ENCODE data around the gene FPGT.
"Not testable (repeated sequence)": the region's sequence is repeated elsewhere in the genome, so short reads cannot be mapped to it uniquely, and the experiment has no call there.

DNA sequence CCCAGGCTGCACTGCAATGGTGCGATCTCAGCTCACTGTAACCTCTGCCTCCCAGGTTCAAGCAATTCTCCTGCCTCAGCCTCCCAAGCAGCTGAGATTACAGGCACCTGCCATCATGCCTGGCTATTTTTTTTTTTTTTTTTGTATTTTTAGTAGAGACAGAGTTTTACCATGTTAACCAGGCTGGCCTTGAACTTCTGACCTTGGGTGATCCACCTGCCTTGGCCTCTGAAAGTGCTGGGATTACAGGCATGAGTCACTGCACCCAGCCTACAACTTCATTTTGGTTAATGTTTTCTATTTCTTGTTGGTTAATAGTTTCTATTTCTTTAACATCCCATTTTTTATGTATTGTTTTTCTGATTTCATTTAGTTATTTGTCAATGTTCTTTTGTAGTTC is 23.6 kb upstream of the FPGT start:
- TF ChIP-seq PRDM1 (tag by site-specific recombination; IDR thresholded peaks at IDR 0.05); ZNF510 (tag by site-specific recombination; IDR thresholded peaks at IDR 0.05; ENCODE audit: insufficient replicate concordance); ZNF747 (tag by site-specific recombination; IDR thresholded peaks at IDR 0.05); YY2 (tag by site-specific recombination; IDR thresholded peaks at IDR 0.05); SETDB1 (IDR thresholded peaks at IDR 0.05; ENCODE audit: insufficient read length, low read length); ZNF785 (tag by site-specific recombination; IDR thresholded peaks at IDR 0.05); ZNF366 (tag by site-specific recombination; conservative IDR thresholded peaks at IDR 0.05); ZNF76 (tag by site-specific recombination; IDR thresholded peaks at IDR 0.05; ENCODE audit: borderline replicate concordance, low read depth); GLIS1 (tag by site-specific recombination; IDR thresholded peaks at IDR 0.05): not testable (repeated sequence)
- TF ChIP-seq, protein P1, sequence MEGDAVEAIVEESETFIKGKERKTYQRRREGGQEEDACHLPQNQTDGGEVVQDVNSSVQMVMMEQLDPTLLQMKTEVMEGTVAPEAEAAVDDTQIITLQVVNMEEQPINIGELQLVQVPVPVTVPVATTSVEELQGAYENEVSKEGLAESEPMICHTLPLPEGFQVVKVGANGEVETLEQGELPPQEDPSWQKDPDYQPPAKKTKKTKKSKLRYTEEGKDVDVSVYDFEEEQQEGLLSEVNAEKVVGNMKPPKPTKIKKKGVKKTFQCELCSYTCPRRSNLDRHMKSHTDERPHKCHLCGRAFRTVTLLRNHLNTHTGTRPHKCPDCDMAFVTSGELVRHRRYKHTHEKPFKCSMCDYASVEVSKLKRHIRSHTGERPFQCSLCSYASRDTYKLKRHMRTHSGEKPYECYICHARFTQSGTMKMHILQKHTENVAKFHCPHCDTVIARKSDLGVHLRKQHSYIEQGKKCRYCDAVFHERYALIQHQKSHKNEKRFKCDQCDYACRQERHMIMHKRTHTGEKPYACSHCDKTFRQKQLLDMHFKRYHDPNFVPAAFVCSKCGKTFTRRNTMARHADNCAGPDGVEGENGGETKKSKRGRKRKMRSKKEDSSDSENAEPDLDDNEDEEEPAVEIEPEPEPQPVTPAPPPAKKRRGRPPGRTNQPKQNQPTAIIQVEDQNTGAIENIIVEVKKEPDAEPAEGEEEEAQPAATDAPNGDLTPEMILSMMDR (tag by site-specific recombination; IDR thresholded peaks at IDR 0.05): not testable (repeated sequence)
- TF ChIP-seq, protein P2, sequence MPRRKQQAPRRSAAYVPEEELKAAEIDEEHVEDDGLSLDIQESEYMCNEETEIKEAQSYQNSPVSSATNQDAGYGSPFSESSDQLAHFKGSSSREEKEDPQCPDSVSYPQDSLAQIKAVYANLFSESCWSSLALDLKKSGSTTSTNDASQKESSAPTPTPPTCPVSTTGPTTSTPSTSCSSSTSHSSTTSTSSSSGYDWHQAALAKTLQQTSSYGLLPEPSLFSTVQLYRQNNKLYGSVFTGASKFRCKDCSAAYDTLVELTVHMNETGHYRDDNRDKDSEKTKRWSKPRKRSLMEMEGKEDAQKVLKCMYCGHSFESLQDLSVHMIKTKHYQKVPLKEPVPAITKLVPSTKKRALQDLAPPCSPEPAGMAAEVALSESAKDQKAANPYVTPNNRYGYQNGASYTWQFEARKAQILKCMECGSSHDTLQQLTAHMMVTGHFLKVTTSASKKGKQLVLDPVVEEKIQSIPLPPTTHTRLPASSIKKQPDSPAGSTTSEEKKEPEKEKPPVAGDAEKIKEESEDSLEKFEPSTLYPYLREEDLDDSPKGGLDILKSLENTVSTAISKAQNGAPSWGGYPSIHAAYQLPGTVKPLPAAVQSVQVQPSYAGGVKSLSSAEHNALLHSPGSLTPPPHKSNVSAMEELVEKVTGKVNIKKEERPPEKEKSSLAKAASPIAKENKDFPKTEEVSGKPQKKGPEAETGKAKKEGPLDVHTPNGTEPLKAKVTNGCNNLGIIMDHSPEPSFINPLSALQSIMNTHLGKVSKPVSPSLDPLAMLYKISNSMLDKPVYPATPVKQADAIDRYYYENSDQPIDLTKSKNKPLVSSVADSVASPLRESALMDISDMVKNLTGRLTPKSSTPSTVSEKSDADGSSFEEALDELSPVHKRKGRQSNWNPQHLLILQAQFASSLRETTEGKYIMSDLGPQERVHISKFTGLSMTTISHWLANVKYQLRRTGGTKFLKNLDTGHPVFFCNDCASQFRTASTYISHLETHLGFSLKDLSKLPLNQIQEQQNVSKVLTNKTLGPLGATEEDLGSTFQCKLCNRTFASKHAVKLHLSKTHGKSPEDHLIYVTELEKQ (tag by site-specific recombination; IDR thresholded peaks at IDR 0.05; ENCODE audit: borderline replicate concordance): not testable (repeated sequence)
